SK-N-SH (cell line): ENCODE measurements around the gene CHCHD3.

Experiments
- CTCF ChIP-seq: fragments of 200-600 bp; sonication (generic); IDR thresholded peaks from 2 replicates; pipeline ENCODE4 v1.6.1; 2017; ENCODE audit warnings: antibody characterized with exemption, mild to moderate bottlenecking, moderate library complexity
- ELF1 ChIP-seq: IDR thresholded peaks from 2 replicates; pipeline ENCODE4 v1.4.0; 2012
- EP300 ChIP-seq, 2 experiments: IDR thresholded peaks; 2 replicates each; pipeline versions ENCODE4 v1.4.0 to v1.6.1; 2012; ENCODE audit warnings: borderline replicate concordance in 1 of 2, low read depth in 1 of 2, low read length in 1 of 2
- FOXM1 ChIP-seq: IDR thresholded peaks from 2 replicates; pipeline ENCODE4 v1.4.0; 2012; ENCODE audit warnings: low read depth, mild to moderate bottlenecking
- MAX ChIP-seq: IDR thresholded peaks from 2 replicates; pipeline ENCODE4 v1.4.0; 2012; ENCODE audit warnings: low read depth
- MXI1 ChIP-seq: IDR thresholded peaks from 2 replicates; pipeline ENCODE4 v1.6.1; 2012; ENCODE audit warnings: mild to moderate bottlenecking, low read depth, low read length, improper control_type of control experiment
- PBX3 ChIP-seq: IDR thresholded peaks from 2 replicates; pipeline ENCODE4; 2012
- REST ChIP-seq: IDR thresholded peaks from 2 replicates; pipeline ENCODE4 v1.6.1; 2012; ENCODE audit warnings: mild to moderate bottlenecking, low read depth, low read length, moderate library complexity
- SMC3 ChIP-seq: IDR thresholded peaks from 2 replicates; pipeline ENCODE4 v1.6.1; 2012; ENCODE audit warnings: low read depth, low read length, improper control_type of control experiment
- TAF1 ChIP-seq: IDR thresholded peaks from 2 replicates; pipeline ENCODE4 v1.6.1; 2012; ENCODE audit warnings: low read depth, mild to moderate bottlenecking, low read length, moderate library complexity, borderline replicate concordance
- USF1 ChIP-seq: IDR thresholded peaks from 2 replicates; pipeline ENCODE4 v1.4.0; 2012; ENCODE audit warnings: low read depth, borderline replicate concordance
- USF2 ChIP-seq: fragments of 150-350 bp; IDR thresholded peaks from 2 replicates; pipeline ENCODE4 v1.6.1; 2017; ENCODE audit warnings: antibody characterized with exemption, low read length, low read depth, borderline replicate concordance
- YY1 ChIP-seq: IDR thresholded peaks from 2 replicates; pipeline ENCODE4 v1.4.0; 2012; ENCODE audit warnings: low read depth, mild to moderate bottlenecking

GRCh38 chr7:132858760-132859159 is 223.1 kb downstream of the CHCHD3 start:
- TF ChIP-seq MXI1 (no peak), REST (no peak), CTCF (no peak), TAF1 (no peak), SMC3 (no peak), MAX (no peak), USF1 (no peak), FOXM1 (no peak), YY1 (no peak), EP300 (IDR thresholded peaks at IDR 0.05; ENCODE audit: borderline replicate concordance in 1 of 2, low read depth in 1 of 2, low read length in 1 of 2) (no peak), PBX3 (no peak), ELF1 (no peak), USF2 (no peak)
